HG02884 (cell line): ENCODE measurements around the gene KDM6A.
"Not testable (repeated sequence)": the region's sequence is repeated elsewhere in the genome, so short reads cannot be mapped to it uniquely, and the experiment has no call there.

Experiments
- ATAC-seq: cut with Tn5 transposase; IDR thresholded peaks from one replicate; pipeline ENCODE4 v1.9.1; 2021; ENCODE audit warnings: mild to moderate bottlenecking, moderate library complexity; ENCODE audit not compliant: unreplicated experiment

Gene KDM6A

GRCh38 chrX:44954562-44954961, 81.6 kb downstream of the KDM6A start:
- no peak for ATAC-seq

- ATAC-seq: no peak
Observed at GRCh38 chrX:44957848-44958247, 84.9 kb downstream of the KDM6A start.

- no peak for ATAC-seq
Observed at GRCh38 chrX:44958480-44958879, 85.5 kb downstream of the KDM6A start.

- no peak for ATAC-seq
Observed at GRCh38 chrX:44961817-44962607, 89.0 kb downstream of the KDM6A start.

- no peak for ATAC-seq
Observed at GRCh38 chrX:44962944-44963343, 90.0 kb downstream of the KDM6A start.

GRCh38 chrX:44967221-44967620, 94.2 kb downstream of the KDM6A start:
- no peak for ATAC-seq

- ATAC-seq: no peak
Observed at GRCh38 chrX:44970709-44971108, 97.7 kb downstream of the KDM6A start.

- ATAC-seq: no peak
Observed at GRCh38 chrX:44971674-44972073, 98.7 kb downstream of the KDM6A start.

- no peak for ATAC-seq
Observed at GRCh38 chrX:44972132-44972531, 99.1 kb downstream of the KDM6A start.

GRCh38 chrX:44973420-44973932, 100.5 kb downstream of the KDM6A start:
- ATAC-seq: no peak

GRCh38 chrX:44974451-44974850, 101.5 kb downstream of the KDM6A start:
- no peak for ATAC-seq

- ATAC-seq: no peak
Observed at GRCh38 chrX:44975666-44976263, 102.8 kb downstream of the KDM6A start.

- ATAC-seq: no peak
Observed at GRCh38 chrX:44978976-44979375, 106.0 kb downstream of the KDM6A start.

GRCh38 chrX:44980403-44980802, 107.4 kb downstream of the KDM6A start:
- ATAC-seq: no peak

GRCh38 chrX:44980883-44981282, 107.9 kb downstream of the KDM6A start:
- no peak for ATAC-seq

- no peak for ATAC-seq
Observed at GRCh38 chrX:44989995-44990770, 117.2 kb downstream of the KDM6A start.

- no peak for ATAC-seq
Observed at GRCh38 chrX:44992775-44993174, 119.8 kb downstream of the KDM6A start.

GRCh38 chrX:44996277-44996676, 123.3 kb downstream of the KDM6A start:
- no peak for ATAC-seq

GRCh38 chrX:44997282-44997812, 124.4 kb downstream of the KDM6A start:
- no peak for ATAC-seq

GRCh38 chrX:44997888-44998287, 124.9 kb downstream of the KDM6A start:
- ATAC-seq: no peak

- not testable (repeated sequence) for ATAC-seq
Observed at GRCh38 chrX:44999237-44999636, 126.2 kb downstream of the KDM6A start.
